GM04503 (cell line): ENCODE data around the gene GALNT3.

Experiments
- DNase-seq: peaks from one replicate; pipeline ENCODE4 v3.0.0-alpha.2; 2012; ENCODE audit warnings: low read depth

The GALNT3 gene

GRCh38 chr2:165725421-165725820 is 68.6 kb downstream of the GALNT3 start:
- DNase-seq = peak; percentile 18

GRCh38 chr2:165720511-165720910 is 73.5 kb downstream of the GALNT3 start:
- peak; percentile 78 for DNase-seq

- DNase-seq = no peak
Measured at GRCh38 chr2:165718610-165719210, 75.3 kb downstream of the GALNT3 start.

GRCh38 chr2:165716091-165716490 is 78.0 kb downstream of the GALNT3 start:
- no peak for DNase-seq

- no peak for DNase-seq
Measured at GRCh38 chr2:165706960-165707487, 87.0 kb downstream of the GALNT3 start.

- DNase-seq = no peak
Measured at GRCh38 chr2:165701147-165701546, 92.9 kb downstream of the GALNT3 start.

- DNase-seq = no peak
Measured at GRCh38 chr2:165700531-165700930, 93.5 kb downstream of the GALNT3 start.

- no peak for DNase-seq
Measured at GRCh38 chr2:165699946-165700345, 94.1 kb downstream of the GALNT3 start.

GRCh38 chr2:165698444-165698884 is 95.6 kb downstream of the GALNT3 start:
- no peak for DNase-seq

GRCh38 chr2:165697748-165698443 is 96.2 kb downstream of the GALNT3 start:
- DNase-seq = no peak
